ENCODE measurements around the gene SF3B6. TPM values are rescaled to one million over a fixed set of nuclear protein-coding genes. Genes with fewer than 3 reads are reported as not detected.

The SF3B6 gene
- total RNA-seq, 4 donors from 2014 or later, result 91.3 to 150 (median 125) TPM

DNA sequence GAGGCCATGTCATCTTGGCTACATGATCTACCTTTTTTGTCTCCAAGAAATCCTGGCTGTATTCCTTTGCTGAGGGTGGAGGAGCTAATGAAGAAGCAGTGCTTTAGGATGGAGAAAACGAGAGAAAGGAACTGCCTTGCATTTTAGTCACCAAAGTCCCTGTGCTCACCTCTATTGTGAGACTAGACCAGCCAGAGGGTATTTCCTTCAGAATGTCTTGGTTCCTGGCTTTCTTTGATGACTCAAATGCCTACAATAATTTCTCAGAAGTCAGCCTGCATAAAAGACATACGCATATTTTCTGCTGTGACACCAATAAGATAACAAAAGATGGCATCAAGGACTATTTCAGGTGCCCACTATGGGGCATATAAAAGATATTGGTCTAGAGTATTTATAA, 10.8 kb downstream of the SF3B6 start:
- no peaks in the 10 kb centered on the region for H3K4me1 ChIP-seq
- H3K9me3 ChIP-seq, result no peaks in the 10 kb centered on the region
- no peak for DNase-seq

DNA sequence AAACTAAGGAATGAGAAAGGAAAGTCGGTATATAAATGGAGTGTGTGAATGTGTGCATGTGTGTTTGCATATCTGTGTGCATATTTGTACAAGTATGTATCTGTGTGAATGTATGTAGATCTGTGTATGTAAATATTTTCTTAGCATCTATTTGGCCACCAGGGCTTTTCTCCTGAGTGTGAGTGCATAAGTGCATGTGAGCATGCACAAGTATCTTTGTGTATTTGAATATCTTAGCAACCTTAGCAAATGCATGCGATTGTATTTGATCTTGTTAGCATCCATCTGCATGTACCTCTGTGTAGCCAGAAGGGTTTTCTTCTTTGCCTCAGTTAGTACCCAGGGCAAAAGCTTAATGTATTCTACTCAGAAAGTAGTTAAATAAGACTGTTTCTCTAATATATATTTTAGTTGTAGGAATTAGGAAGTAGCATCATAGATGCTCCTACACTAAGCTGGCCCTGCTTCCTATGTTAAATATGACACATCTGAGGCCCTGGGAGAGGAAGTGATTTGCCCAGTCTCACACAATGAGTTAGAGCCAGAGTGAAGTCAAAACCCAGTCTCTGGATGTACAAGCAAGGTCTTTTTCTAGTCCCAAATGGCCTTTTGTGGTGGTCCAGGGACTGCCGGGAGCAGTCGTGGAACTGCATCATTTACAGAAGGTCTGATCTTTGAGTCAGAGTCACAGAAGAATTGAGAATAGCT, 17.4 kb downstream of the SF3B6 start:
- Histone ChIP-seq H3K27ac (no peak overlapping the region), H3K36me3 (peaks cover 0 to 15% (median 0%) of the 10 kb centered on the region in 3 donors), H3K9me3 (no peaks in the 10 kb centered on the region), H3K27me3 (no peaks in the 10 kb centered on the region), H3K4me3 (no peak overlapping the region), H3K4me1 (no peaks in the 10 kb centered on the region)
- TF ChIP-seq, protein P1, sequence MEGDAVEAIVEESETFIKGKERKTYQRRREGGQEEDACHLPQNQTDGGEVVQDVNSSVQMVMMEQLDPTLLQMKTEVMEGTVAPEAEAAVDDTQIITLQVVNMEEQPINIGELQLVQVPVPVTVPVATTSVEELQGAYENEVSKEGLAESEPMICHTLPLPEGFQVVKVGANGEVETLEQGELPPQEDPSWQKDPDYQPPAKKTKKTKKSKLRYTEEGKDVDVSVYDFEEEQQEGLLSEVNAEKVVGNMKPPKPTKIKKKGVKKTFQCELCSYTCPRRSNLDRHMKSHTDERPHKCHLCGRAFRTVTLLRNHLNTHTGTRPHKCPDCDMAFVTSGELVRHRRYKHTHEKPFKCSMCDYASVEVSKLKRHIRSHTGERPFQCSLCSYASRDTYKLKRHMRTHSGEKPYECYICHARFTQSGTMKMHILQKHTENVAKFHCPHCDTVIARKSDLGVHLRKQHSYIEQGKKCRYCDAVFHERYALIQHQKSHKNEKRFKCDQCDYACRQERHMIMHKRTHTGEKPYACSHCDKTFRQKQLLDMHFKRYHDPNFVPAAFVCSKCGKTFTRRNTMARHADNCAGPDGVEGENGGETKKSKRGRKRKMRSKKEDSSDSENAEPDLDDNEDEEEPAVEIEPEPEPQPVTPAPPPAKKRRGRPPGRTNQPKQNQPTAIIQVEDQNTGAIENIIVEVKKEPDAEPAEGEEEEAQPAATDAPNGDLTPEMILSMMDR (IDR thresholded peaks at IDR 0.05), result no peak
- no peak for TF ChIP-seq POLR2A (IDR thresholded peaks at IDR 0.05)
- 73 to 74% methylated on average over 3 to 4 of the region's 4 CpGs for WGBS, 2 donors
- DNase-seq, result no peak
- intact Hi-C loops (cut with DNase I), result no loop called here

More for the DNA sequence above, 10.8 kb downstream of the SF3B6 start:
- Histone ChIP-seq H3K36me3 (peaks cover 5 to 78% (median 9%) of the 10 kb centered on the region in 3 donors), H3K4me3 (no peak overlapping the region), H3K27ac (no peak overlapping the region), H3K27me3 (no peaks in the 10 kb centered on the region)
- 57 to 75% methylated on average over 2 of the region's 2 CpGs for WGBS, 2 donors
- no peak for TF ChIP-seq POLR2A (IDR thresholded peaks at IDR 0.05)
- TF ChIP-seq, protein P1 (IDR thresholded peaks at IDR 0.05), result no peak
- intact Hi-C loops (cut with DNase I), result no loop called here

- WGBS, 2 donors, result 89 to 98% methylated on average over 6 of the region's 6 CpGs
- Histone ChIP-seq H3K27ac (no peak overlapping the region), H3K9me3 (no peaks in the 10 kb centered on the region), H3K36me3 (no peaks in the 10 kb centered on the region), H3K27me3 (no peaks in the 10 kb centered on the region), H3K4me1 (peaks cover 0 to under 1% (median 0%) of the 10 kb centered on the region in 3 donors), H3K4me3 (no peak overlapping the region)
- intact Hi-C loops (cut with DNase I), result no loop called here
- DNase-seq, result no peak
- TF ChIP-seq, protein P1 (IDR thresholded peaks at IDR 0.05), result no peak
- no peak for TF ChIP-seq POLR2A (IDR thresholded peaks at IDR 0.05)
Measured at GRCh38 chr2:24055750-24056149, 20.4 kb downstream of the SF3B6 start.

DNA sequence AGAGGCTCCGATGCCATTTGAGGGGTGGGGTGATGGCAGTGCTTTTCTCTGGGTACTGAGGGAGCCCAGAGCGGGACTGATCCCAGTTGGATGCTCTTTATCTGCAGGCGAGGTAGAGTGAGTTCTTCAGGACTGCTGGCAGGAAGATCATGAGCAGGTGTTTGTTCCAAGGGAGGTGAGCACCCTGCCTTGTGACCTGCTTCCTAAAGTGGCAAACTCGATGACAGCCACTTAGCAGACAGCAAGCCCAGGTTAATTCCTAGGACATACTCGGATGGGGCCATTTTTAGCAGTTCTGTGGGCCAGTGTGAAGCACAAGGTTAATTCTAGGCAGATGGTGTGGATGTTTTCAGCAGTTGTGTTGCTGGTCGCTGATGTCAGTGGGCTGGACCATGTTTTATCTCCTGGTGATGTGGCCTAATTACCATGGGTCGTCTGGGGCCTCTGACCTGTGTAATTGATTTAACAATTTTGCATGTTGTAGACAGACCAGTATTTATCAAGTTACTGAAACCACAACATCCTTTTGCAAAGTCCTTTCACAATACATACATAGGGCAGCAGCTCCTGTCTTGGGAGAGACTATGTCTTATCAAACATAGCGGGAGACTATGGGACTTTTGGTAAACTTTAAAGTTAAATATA, 21.6 kb downstream of the SF3B6 start:
- whole genome bisulfite sequencing, 2 donors, result 81 to 84% methylated on average over 5 to 6 of the region's 8 CpGs
- no peak for DNase-seq
- no peaks in the 10 kb centered on the region for H3K36me3 ChIP-seq
- H3K4me1 ChIP-seq, result peaks cover 0 to 13% (median 5%) of the 10 kb centered on the region in 3 donors
- H3K27ac ChIP-seq, result no peak overlapping the region
- no peaks in the 10 kb centered on the region for H3K9me3 ChIP-seq
- intact Hi-C loops (cut with DNase I), result no loop called here
- no peaks in the 10 kb centered on the region for H3K27me3 ChIP-seq
- TF ChIP-seq, protein P1 (IDR thresholded peaks at IDR 0.05), result no peak
- TF ChIP-seq POLR2A (IDR thresholded peaks at IDR 0.05), result no peak
- no peak overlapping the region for H3K4me3 ChIP-seq

GRCh38 chr2:24052951-24053350, 23.2 kb downstream of the SF3B6 start:
- TF ChIP-seq POLR2A (IDR thresholded peaks at IDR 0.05), result no peak
- Histone ChIP-seq H3K36me3 (no peaks in the 10 kb centered on the region), H3K27ac (no peak overlapping the region), H3K4me3 (no peak overlapping the region), H3K27me3 (no peaks in the 10 kb centered on the region), H3K9me3 (no peaks in the 10 kb centered on the region), H3K4me1 (peaks cover 0 to 25% (median 9%) of the 10 kb centered on the region in 3 donors)
- intact Hi-C loops (cut with DNase I), result no loop called here
- WGBS, 2 donors, result 89 to 100% methylated on average over 1 of the region's 1 CpG
- DNase-seq, result no peak
